ENCODE data around the gene DUSP6.

The DUSP6 gene

GRCh38 chr12:89366676-89367364, 14.5 kb upstream of the DUSP6 start:
- Histone ChIP-seq H3K14ac (ENCODE audit: low read length in 2 of 2) (no peak overlapping the region), H3K9me3 (ENCODE audit: control insufficient read depth, low read length) (no peaks in the 10 kb centered on the region), H3K27me3 (ENCODE audit: control insufficient read depth in 1 of 2, insufficient read depth in 1 of 2, low read length in 2 of 2) (no peaks in the 10 kb centered on the region), H2AK5ac (ENCODE audit: low read length, severe bottlenecking) (no peak overlapping the region), H4K8ac (ENCODE audit: low read length) (no peak overlapping the region), H3K4me2 (ENCODE audit: low read length, poor library complexity, severe bottlenecking) (no peak overlapping the region), H2AFZ (ENCODE audit: low read depth, low read length) (no peak overlapping the region), H3K9ac (ENCODE audit: low read length) (no peak overlapping the region), H2BK120ac (ENCODE audit: low read depth, low read length) (no peak overlapping the region), H3K18ac (ENCODE audit: low read depth in 1 of 2, low read length in 2 of 2) (no peak overlapping the region), H3K4me1 (ENCODE audit: control insufficient read depth, insufficient read depth, low read depth, low read length) (peaks cover 13% of the 10 kb centered on the region), H2BK15ac (ENCODE audit: low read depth, poor library complexity, severe bottlenecking) (peak overlapping the region; percentile 36), H3K4ac (ENCODE audit: low read depth in 1 of 2, low read length in 2 of 2) (no peak overlapping the region), H3K27ac (ENCODE audit: low read length, poor library complexity, severe bottlenecking) (no peak overlapping the region), H3K23ac (ENCODE audit: low read length in 2 of 2) (no peak overlapping the region), H4K91ac (ENCODE audit: low read length) (no peak overlapping the region), H2BK5ac (ENCODE audit: low read depth, low read length, poor library complexity, severe bottlenecking) (no peak overlapping the region), H3K79me1 (replicated peaks; ENCODE audit: low read length, poor library complexity, severe bottlenecking) (peaks cover 17% of the 10 kb centered on the region), H2BK12ac (ENCODE audit: low read length in 2 of 2) (no peak overlapping the region), H3K4me3 (ENCODE audit: insufficient read depth in 1 of 2, low read depth in 1 of 2, low read length in 2 of 2) (no peak overlapping the region), H3K36me3 (ENCODE audit: control insufficient read depth in 1 of 2, insufficient read depth in 2 of 2, low read depth in 1 of 2, low read length in 2 of 2) (peaks cover 4 to 24% of the 10 kb centered on the region in 2 experiments)
- 91% methylated on average over 3 of the region's 3 CpGs for WGBS
- DNase-seq = no peak

DNA sequence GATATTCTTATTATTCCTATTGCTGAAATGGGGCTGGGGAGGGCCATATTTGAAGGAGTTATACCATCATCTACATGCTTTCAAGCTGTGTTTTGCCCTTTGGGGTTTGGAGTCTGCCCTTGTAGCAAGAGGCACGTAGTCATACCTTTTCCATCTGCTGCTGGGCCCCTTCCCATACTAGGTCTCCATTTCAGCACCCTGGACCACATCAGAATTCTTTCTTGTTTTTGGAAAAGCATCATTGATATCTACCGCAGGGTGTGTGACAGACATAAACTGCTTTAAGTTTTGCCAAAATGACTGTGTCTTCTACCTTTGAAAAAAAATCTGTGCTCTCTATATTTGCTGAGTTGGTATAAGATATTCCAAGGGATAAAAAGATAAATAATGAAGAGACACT, 12.3 kb upstream of the DUSP6 start:
- DNase-seq = no peak
- Histone ChIP-seq H2BK12ac (ENCODE audit: low read length in 2 of 2) (no peak overlapping the region), H4K8ac (ENCODE audit: low read length) (no peak overlapping the region), H3K4me1 (ENCODE audit: control insufficient read depth, insufficient read depth, low read depth, low read length) (peaks cover 8% of the 10 kb centered on the region), H3K79me1 (replicated peaks; ENCODE audit: low read length, poor library complexity, severe bottlenecking) (peaks cover 24% of the 10 kb centered on the region), H3K14ac (ENCODE audit: low read length in 2 of 2) (no peak overlapping the region), H2AFZ (ENCODE audit: low read depth, low read length) (no peak overlapping the region), H3K36me3 (ENCODE audit: control insufficient read depth in 1 of 2, insufficient read depth in 2 of 2, low read depth in 1 of 2, low read length in 2 of 2) (peaks cover 4 to 28% of the 10 kb centered on the region in 2 experiments), H2AK5ac (ENCODE audit: low read length, severe bottlenecking) (no peak overlapping the region), H3K18ac (ENCODE audit: low read depth in 1 of 2, low read length in 2 of 2) (no peak overlapping the region), H3K4me3 (ENCODE audit: insufficient read depth in 1 of 2, low read depth in 1 of 2, low read length in 2 of 2) (no peak overlapping the region), H3K9me3 (ENCODE audit: control insufficient read depth, low read length) (no peaks in the 10 kb centered on the region), H2BK15ac (ENCODE audit: low read depth, poor library complexity, severe bottlenecking) (no peak overlapping the region), H3K23ac (ENCODE audit: low read length in 2 of 2) (no peak overlapping the region), H2BK120ac (ENCODE audit: low read depth, low read length) (no peak overlapping the region), H3K4me2 (ENCODE audit: low read length, poor library complexity, severe bottlenecking) (no peak overlapping the region), H3K9ac (ENCODE audit: low read length) (no peak overlapping the region), H3K27me3 (ENCODE audit: control insufficient read depth in 1 of 2, insufficient read depth in 1 of 2, low read length in 2 of 2) (no peaks in the 10 kb centered on the region), H3K27ac (ENCODE audit: low read length, poor library complexity, severe bottlenecking) (no peak overlapping the region), H2BK5ac (ENCODE audit: low read depth, low read length, poor library complexity, severe bottlenecking) (no peak overlapping the region), H4K91ac (ENCODE audit: low read length) (no peak overlapping the region), H3K4ac (ENCODE audit: low read depth in 1 of 2, low read length in 2 of 2) (no peak overlapping the region)
- 87% methylated on average over 2 of the region's 2 CpGs for WGBS

DNA sequence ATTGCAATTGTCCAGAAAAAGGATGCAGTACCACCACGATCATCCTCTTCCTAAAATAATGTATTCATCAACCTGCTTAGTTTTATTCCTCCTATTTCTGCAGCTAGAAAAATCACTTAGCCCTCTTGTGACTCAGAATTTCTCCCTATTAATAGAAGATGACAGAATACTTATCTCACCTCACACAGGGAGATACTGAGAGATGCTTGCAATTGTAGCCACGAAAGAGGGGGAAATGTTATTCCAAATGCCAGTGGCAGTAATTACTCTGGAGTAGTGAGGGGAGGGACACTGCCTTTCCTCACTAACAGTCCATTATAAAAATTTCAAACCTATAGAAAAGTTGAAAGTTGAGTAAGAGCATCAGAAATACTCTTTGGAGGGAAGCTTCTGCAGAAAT, 11.8 kb upstream of the DUSP6 start:
- Histone ChIP-seq H3K4me2 (ENCODE audit: low read length, poor library complexity, severe bottlenecking) (no peak overlapping the region), H3K14ac (ENCODE audit: low read length in 2 of 2) (no peak overlapping the region), H3K27ac (ENCODE audit: low read length, poor library complexity, severe bottlenecking) (no peak overlapping the region), H3K9ac (ENCODE audit: low read length) (no peak overlapping the region), H3K18ac (ENCODE audit: low read depth in 1 of 2, low read length in 2 of 2) (no peak overlapping the region), H3K79me1 (replicated peaks; ENCODE audit: low read length, poor library complexity, severe bottlenecking) (peaks cover 27% of the 10 kb centered on the region), H3K4ac (ENCODE audit: low read depth in 1 of 2, low read length in 2 of 2) (no peak overlapping the region), H2BK12ac (ENCODE audit: low read length in 2 of 2) (no peak overlapping the region), H3K27me3 (ENCODE audit: control insufficient read depth in 1 of 2, insufficient read depth in 1 of 2, low read length in 2 of 2) (no peaks in the 10 kb centered on the region), H4K8ac (ENCODE audit: low read length) (no peak overlapping the region), H3K9me3 (ENCODE audit: control insufficient read depth, low read length) (no peaks in the 10 kb centered on the region), H3K36me3 (ENCODE audit: control insufficient read depth in 1 of 2, insufficient read depth in 2 of 2, low read depth in 1 of 2, low read length in 2 of 2) (peaks cover 4 to 28% of the 10 kb centered on the region in 2 experiments), H4K91ac (ENCODE audit: low read length) (no peak overlapping the region), H2BK15ac (ENCODE audit: low read depth, poor library complexity, severe bottlenecking) (no peak overlapping the region), H2AK5ac (ENCODE audit: low read length, severe bottlenecking) (no peak overlapping the region), H2BK5ac (ENCODE audit: low read depth, low read length, poor library complexity, severe bottlenecking) (no peak overlapping the region), H3K23ac (ENCODE audit: low read length in 2 of 2) (no peak overlapping the region), H2BK120ac (ENCODE audit: low read depth, low read length) (no peak overlapping the region), H3K4me3 (ENCODE audit: insufficient read depth in 1 of 2, low read depth in 1 of 2, low read length in 2 of 2) (no peak overlapping the region), H3K4me1 (ENCODE audit: control insufficient read depth, insufficient read depth, low read depth, low read length) (peaks cover 6% of the 10 kb centered on the region), H2AFZ (ENCODE audit: low read depth, low read length) (no peak overlapping the region)
- WGBS = 100% methylated on average over 1 of the region's 2 CpGs
- no peak for DNase-seq

DNA sequence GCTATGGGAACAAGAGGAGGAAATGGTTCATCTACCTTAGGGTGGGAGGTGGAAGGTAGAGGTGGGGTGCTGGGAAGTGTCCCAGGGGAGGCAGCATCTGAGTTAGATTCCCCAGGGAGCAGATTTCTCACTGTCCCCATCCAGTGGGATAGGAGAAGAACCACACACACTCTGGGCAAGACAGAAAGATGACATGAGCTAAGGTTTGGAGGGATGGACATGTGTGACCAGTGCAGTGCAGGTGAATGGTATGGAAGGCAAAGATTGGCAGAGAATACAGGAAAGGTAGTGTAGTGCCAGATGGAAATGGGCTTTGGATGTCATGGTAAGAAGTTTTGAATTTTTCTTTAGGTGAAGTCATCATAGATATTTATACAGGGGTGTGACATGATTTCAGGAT, 11.3 kb upstream of the DUSP6 start:
- H3K36me3 ChIP-seq (ENCODE audit: control insufficient read depth in 1 of 2, insufficient read depth in 2 of 2, low read depth in 1 of 2, low read length in 2 of 2) = peaks cover 4 to 27% of the 10 kb centered on the region in 2 experiments
- H2BK120ac ChIP-seq (ENCODE audit: low read depth, low read length) = no peak overlapping the region
- DNase-seq = no peak
- no peak overlapping the region for H3K14ac ChIP-seq (ENCODE audit: low read length in 2 of 2)
- no peak overlapping the region for H4K91ac ChIP-seq (ENCODE audit: low read length)
- H3K4me3 ChIP-seq (ENCODE audit: insufficient read depth in 1 of 2, low read depth in 1 of 2, low read length in 2 of 2) = no peak overlapping the region
- peaks cover 4% of the 10 kb centered on the region for H3K4me1 ChIP-seq (ENCODE audit: control insufficient read depth, insufficient read depth, low read depth, low read length)
- H3K18ac ChIP-seq (ENCODE audit: low read depth in 1 of 2, low read length in 2 of 2) = no peak overlapping the region
- no peak overlapping the region for H2AFZ ChIP-seq (ENCODE audit: low read depth, low read length)
- H3K9me3 ChIP-seq (ENCODE audit: control insufficient read depth, low read length) = no peaks in the 10 kb centered on the region
- peaks cover 28% of the 10 kb centered on the region for H3K79me1 ChIP-seq (replicated peaks; ENCODE audit: low read length, poor library complexity, severe bottlenecking)
- no peak overlapping the region for H3K27ac ChIP-seq (ENCODE audit: low read length, poor library complexity, severe bottlenecking)
- no peak overlapping the region for H2BK5ac ChIP-seq (ENCODE audit: low read depth, low read length, poor library complexity, severe bottlenecking)
- no peak overlapping the region for H2BK12ac ChIP-seq (ENCODE audit: low read length in 2 of 2)
- H4K8ac ChIP-seq (ENCODE audit: low read length) = no peak overlapping the region
- H3K4me2 ChIP-seq (ENCODE audit: low read length, poor library complexity, severe bottlenecking) = no peak overlapping the region
- H2BK15ac ChIP-seq (ENCODE audit: low read depth, poor library complexity, severe bottlenecking) = no peak overlapping the region
- no peak overlapping the region for H2AK5ac ChIP-seq (ENCODE audit: low read length, severe bottlenecking)
- no peak overlapping the region for H3K23ac ChIP-seq (ENCODE audit: low read length in 2 of 2)
- H3K4ac ChIP-seq (ENCODE audit: low read depth in 1 of 2, low read length in 2 of 2) = no peak overlapping the region
- no peaks in the 10 kb centered on the region for H3K27me3 ChIP-seq (ENCODE audit: control insufficient read depth in 1 of 2, insufficient read depth in 1 of 2, low read length in 2 of 2)
- no peak overlapping the region for H3K9ac ChIP-seq (ENCODE audit: low read length)
